H1 (cell line): ENCODE results near the gene AKAP12. TPM values are rescaled to one million over a fixed set of nuclear protein-coding genes. Genes with fewer than 3 reads are reported as not detected.

Source experiments
- CHD7 ChIP-seq: fragments of 300-600 bp; sonication (generic); IDR thresholded peaks from 2 replicates; pipeline ENCODE4 v1.7.1; 2012; ENCODE audit warnings: low read length, moderate library complexity, mild to moderate bottlenecking, inconsistent platforms; ENCODE audit not compliant: insufficient replicate concordance
- CTBP2 ChIP-seq: IDR thresholded peaks from 2 replicates; pipeline ENCODE4 v1.7.0; 2011; ENCODE audit warnings: borderline replicate concordance, mild to moderate bottlenecking, moderate library complexity, mixed read lengths, low read length; ENCODE audit not compliant: insufficient read depth, insufficient read length
- ZNF274 ChIP-seq: IDR thresholded peaks from 2 replicates; pipeline ENCODE4 v1.7.0; 2012; ENCODE audit warnings: low read length, borderline replicate concordance; ENCODE audit errors: extremely low read depth
- polyA plus RNA-seq, 7 experiments: library from polyadenylated mRNA; depleted of rRNA in 3 of 7; stranded (reverse) in 5 of 7; unstranded in 2 of 7; fragments of >200 nt in 5 of 7; fragments of 200-250 nt in 2 of 7; gene quantifications; 1 replicate in 5 of 7; 2 replicates in 1 of 7; 4 replicates in 1 of 7; pipeline versions ENCODE4 v1.2.1 to v1.2.3, GENCODE V29; 2011 to 2013; ENCODE audit warnings: missing spikeins in 2 of 7, mixed read lengths in 2 of 7
- total RNA-seq: library from RNA; stranded (reverse); fragmentation: NEBNext Ultra II Directional; extraction: Animal tissue kit (Norgen Biotek cat#: 25700); gene quantifications from 2 replicates; pipeline ENCODE4 v1.2.1, GENCODE V29; 2021
- TF ChIP-seq, protein P1 (sequence below): IDR thresholded peaks from 2 replicates; pipeline ENCODE4 v1.6.1; 2012; ENCODE audit warnings: low read length, inconsistent platforms
- TF ChIP-seq, protein P2 (sequence below): IDR thresholded peaks from 2 replicates; pipeline ENCODE4 v1.6.1; 2012; ENCODE audit warnings: inconsistent platforms

AKAP12 gene
- total and polyA plus RNA-seq, 2 of the 8 experiments (the other 6 are each of a cell fraction or from before 2014, with no cell fraction given), result 14.6 to 79.2 TPM

GRCh38 chr6:151306269-151306783 is 66.6 kb downstream of the AKAP12 start (continued):
- TF ChIP-seq CHD7 (no peak), CTBP2 (no peak), ZNF274 (no peak)
- TF ChIP-seq, protein P1, sequence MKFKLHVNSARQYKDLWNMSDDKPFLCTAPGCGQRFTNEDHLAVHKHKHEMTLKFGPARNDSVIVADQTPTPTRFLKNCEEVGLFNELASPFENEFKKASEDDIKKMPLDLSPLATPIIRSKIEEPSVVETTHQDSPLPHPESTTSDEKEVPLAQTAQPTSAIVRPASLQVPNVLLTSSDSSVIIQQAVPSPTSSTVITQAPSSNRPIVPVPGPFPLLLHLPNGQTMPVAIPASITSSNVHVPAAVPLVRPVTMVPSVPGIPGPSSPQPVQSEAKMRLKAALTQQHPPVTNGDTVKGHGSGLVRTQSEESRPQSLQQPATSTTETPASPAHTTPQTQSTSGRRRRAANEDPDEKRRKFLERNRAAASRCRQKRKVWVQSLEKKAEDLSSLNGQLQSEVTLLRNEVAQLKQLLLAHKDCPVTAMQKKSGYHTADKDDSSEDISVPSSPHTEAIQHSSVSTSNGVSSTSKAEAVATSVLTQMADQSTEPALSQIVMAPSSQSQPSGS, result no peak
- TF ChIP-seq, protein P2, sequence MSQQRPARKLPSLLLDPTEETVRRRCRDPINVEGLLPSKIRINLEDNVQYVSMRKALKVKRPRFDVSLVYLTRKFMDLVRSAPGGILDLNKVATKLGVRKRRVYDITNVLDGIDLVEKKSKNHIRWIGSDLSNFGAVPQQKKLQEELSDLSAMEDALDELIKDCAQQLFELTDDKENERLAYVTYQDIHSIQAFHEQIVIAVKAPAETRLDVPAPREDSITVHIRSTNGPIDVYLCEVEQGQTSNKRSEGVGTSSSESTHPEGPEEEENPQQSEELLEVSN, result no peak
